HepG2 (cell line): ENCODE data around the gene SMIM1. TPM values are rescaled to one million over a fixed set of nuclear protein-coding genes. Genes with fewer than 3 reads are reported as not detected.

ENCODE experiments used
- ATAC-seq: fragments of 200-7000 bp; cut with Tn5 transposase; 3 replicates; pipeline ENCODE4 v1.9.1; 2020; ENCODE audit warnings: mild to moderate bottlenecking, moderate library complexity
- BruUV-seq: library from RNA; stranded (reverse); fragments of 400-500 nt; replicated peaks from 2 replicates; lab custom pipeline; 2021; lab: Mats Ljungman, UMichigan
- CTCF ChIA-PET: fragments of 300-600 bp; formaldehyde crosslinking; extraction: SDS; loops from one replicate; lab custom pipeline; 2021; ENCODE audit warnings: low total read pairs, inconsistent platforms, low intra/inter-chr PET ratio; lab: Yijun Ruan, JAX
- POLR2A ChIA-PET: fragments of 350-600 bp; sonication (Branson Sonifier 250); formaldehyde crosslinking; loops from one replicate; lab custom pipeline; 2020; ENCODE audit warnings: antibody characterized with exemption, inconsistent platforms; lab: Yijun Ruan, JAX
- DNase-seq: peaks from one replicate; pipeline ENCODE4 v3.0.0-alpha.2; 2015; ENCODE audit warnings: low spot score
- FAIRE-seq: peaks from 3 replicates; lab custom pipeline; 2011; peaks lifted over from hg19 to GRCh38; lab: Jason Lieb, UNC
- H2AFZ ChIP-seq: one replicate; pipeline ENCODE4 v1.6.1; 2011; ENCODE audit warnings: low read length, inconsistent platforms
- H3K27ac ChIP-seq: fragments of 300-600 bp; 3 replicates; pipeline ENCODE4 v1.8.0; 2011; ENCODE audit warnings: mixed run types, mild to moderate bottlenecking, mixed read lengths, low read length, inconsistent platforms; ENCODE audit not compliant: insufficient read depth; ENCODE audit errors: extremely low read length
- H3K27me3 ChIP-seq, 2 experiments: fragments of 200-600 bp in 1 of 2; 2 replicates in 1 of 2; 3 replicates in 1 of 2; pipeline versions ENCODE4 v1.6.0 to v1.8.0; 2011; ENCODE audit warnings: low read length in 2 of 2, mild to moderate bottlenecking in 2 of 2, moderate library complexity in 2 of 2, inconsistent platforms in 1 of 2; ENCODE audit not compliant: insufficient read depth in 2 of 2, control insufficient read depth in 1 of 2
- H3K36me3 ChIP-seq, 2 experiments: fragments of 200-600 bp in 1 of 2; replicated peaks in 1 of 2; 2 replicates in 1 of 2; 3 replicates in 1 of 2; pipeline versions ENCODE4 v1.5.1 to v1.8.0; 2011; ENCODE audit warnings: low read length in 2 of 2, inconsistent platforms in 1 of 2; ENCODE audit not compliant: insufficient read depth in 2 of 2, control insufficient read depth in 1 of 2
- H3K4me1 ChIP-seq: 2 replicates; pipeline ENCODE4 v1.5.1; 2012; ENCODE audit warnings: low read length, inconsistent platforms; ENCODE audit not compliant: insufficient read depth
- H3K4me2 ChIP-seq: 2 replicates; pipeline ENCODE4 v1.6.0; 2011; ENCODE audit warnings: low read depth, low read length, inconsistent platforms
- H3K4me3 ChIP-seq, 3 experiments: fragments of 200-600 bp in 1 of 3; sonication (generic), shearing (Covaris generic) in 1 of 3; replicated peaks in 1 of 3; 2 replicates each; pipeline ENCODE4 v1.5.1; 2011 to 2016; ENCODE audit warnings: low read length in 3 of 3, inconsistent platforms in 2 of 3, low read depth in 2 of 3, mild to moderate bottlenecking in 2 of 3, control low read depth in 1 of 3, mixed read lengths in 1 of 3; ENCODE audit not compliant: insufficient read depth in 1 of 3
- H3K79me2 ChIP-seq: one replicate; pipeline ENCODE4 v1.6.1; 2011; ENCODE audit warnings: low read length, inconsistent platforms; ENCODE audit not compliant: insufficient read depth
- H3K9ac ChIP-seq: 2 replicates; pipeline ENCODE4 v1.6.0; 2011; ENCODE audit warnings: mild to moderate bottlenecking, low read depth, low read length, inconsistent platforms; ENCODE audit not compliant: insufficient read depth
- H3K9me3 ChIP-seq: 2 replicates; pipeline ENCODE4 v1.5.1; 2012; ENCODE audit warnings: mild to moderate bottlenecking, low read length
- H4K20me1 ChIP-seq: 2 replicates; pipeline ENCODE4 v1.6.0; 2011; ENCODE audit warnings: inconsistent platforms, mild to moderate bottlenecking, low read length, moderate library complexity; ENCODE audit not compliant: insufficient read depth
- CAMTA2 ChIP-seq: sonication (generic); formaldehyde crosslinking; IDR thresholded peaks from 2 replicates; pipeline ENCODE4 v1.4.0; 2020; ENCODE audit warnings: mild to moderate bottlenecking, missing genetic modification reagents, borderline replicate concordance
- HMG20A ChIP-seq: IDR thresholded peaks from 2 replicates; pipeline ENCODE4 v1.6.1; 2016; ENCODE audit warnings: borderline replicate concordance
- MTA1 ChIP-seq: sonication (generic); formaldehyde crosslinking; IDR thresholded peaks from 2 replicates; pipeline ENCODE4 v1.4.0; 2020; ENCODE audit warnings: missing genetic modification reagents, mild to moderate bottlenecking, borderline replicate concordance
- NCOA1 ChIP-seq: sonication (generic); formaldehyde crosslinking; IDR thresholded peaks from 2 replicates; pipeline ENCODE4 v1.9.0; 2021; ENCODE audit warnings: missing genetic modification reagents
- NFE2L1 ChIP-seq: sonication (generic); formaldehyde crosslinking; IDR thresholded peaks from 2 replicates; pipeline ENCODE4 v1.4.0; 2020; ENCODE audit warnings: missing genetic modification reagents, mild to moderate bottlenecking, borderline replicate concordance
- POLR2A ChIP-seq, 2 experiments: IDR thresholded peaks; 2 replicates each; pipeline ENCODE4 v1.6.1; 2011; ENCODE audit warnings: low read depth in 2 of 2, low read length in 2 of 2, mild to moderate bottlenecking in 1 of 2, moderate library complexity in 1 of 2; ENCODE audit not compliant: insufficient read depth in 1 of 2
- RBFOX2 ChIP-seq: fragments of 200-400 bp; formaldehyde crosslinking; IDR thresholded peaks from 2 replicates; pipeline ENCODE4 v1.6.1; 2017; ENCODE audit warnings: low read depth, mild to moderate bottlenecking, low read length
- ZC3H13 ChIP-seq: sonication (generic); formaldehyde crosslinking; IDR thresholded peaks from 2 replicates; pipeline ENCODE4 v1.8.1; 2023; ENCODE audit warnings: mild to moderate bottlenecking, missing genetic modification reagents, moderate library complexity
- ZNF296 ChIP-seq: sonication (generic); formaldehyde crosslinking; conservative IDR thresholded peaks from 2 replicates; pipeline ENCODE4 v1.5.0; 2020; ENCODE audit warnings: mild to moderate bottlenecking, missing genetic modification reagents
- ZNF607 ChIP-seq: sonication (generic); formaldehyde crosslinking; IDR thresholded peaks from 2 replicates; pipeline ENCODE4 v1.5.1; 2020; ENCODE audit warnings: missing genetic modification reagents, mild to moderate bottlenecking, borderline replicate concordance
- ZNF83 ChIP-seq: sonication (generic); formaldehyde crosslinking; IDR thresholded peaks from 2 replicates; pipeline ENCODE4 v1.4.0; 2020; ENCODE audit warnings: missing genetic modification reagents, mild to moderate bottlenecking, borderline replicate concordance
- WGBS: methylation state at CpG from one replicate; pipeline ENCODE4 v1.1.6; 2017; ENCODE audit warnings: low lambda C conversion rate; 5-methylcytosine and 5-hydroxymethylcytosine counted together
- in situ Hi-C: cut with HindIII; loops from 2 replicates; pipeline ENCODE4 v1.10.0; 2017; ENCODE audit warnings: low pct_unique_long_range_greater_than_20kb; ENCODE audit not compliant: extremely low pct_ligation_motif_present
- intact Hi-C: fragments of 100-400 bp; cut with micrococcal nuclease; formaldehyde crosslinking; loops from one replicate; pipeline ENCODE4 v1.10.0; 2022; ENCODE audit not compliant: unreplicated experiment
- polyA plus RNA-seq, 8 experiments: library from polyadenylated mRNA; depleted of rRNA in 3 of 8; stranded (reverse) in 7 of 8; unstranded in 1 of 8; fragments of >200 nt; fragmentation: Illumina TruSeq in 4 of 8; extraction: Trizol in 4 of 8; gene quantifications; 2 replicates each; pipeline versions ENCODE4 v1.2.1 to v1.2.3, GENCODE V29; 2011 to 2016; ENCODE audit warnings: low read depth in 4 of 8, missing spikeins in 1 of 8, mixed read lengths in 1 of 8; ENCODE audit not compliant: insufficient read depth in 1 of 8
- total RNA-seq, 5 experiments: library from RNA; depleted of rRNA; stranded (reverse); fragments of >200 nt; fragmentation: Illumina TruSeq; extraction: Trizol; gene quantifications; 2 replicates each; pipeline ENCODE4 v1.2.3, GENCODE V29; 2016; ENCODE audit warnings: low read depth in 1 of 5
- TF ChIP-seq, protein P1 (sequence below), 2 experiments: sonication (generic) in 1 of 2; formaldehyde crosslinking in 1 of 2; IDR thresholded peaks; 2 replicates each; pipeline versions ENCODE4 v1.4.0 to v1.6.1; 2016 to 2020; ENCODE audit warnings: borderline replicate concordance in 1 of 2, low read depth in 1 of 2, mild to moderate bottlenecking in 1 of 2, missing genetic modification reagents in 1 of 2
- TF ChIP-seq, protein P2 (sequence below): sonication (generic); formaldehyde crosslinking; IDR thresholded peaks from 2 replicates; pipeline ENCODE4 v1.8.1; 2023; ENCODE audit warnings: mild to moderate bottlenecking, missing genetic modification reagents, borderline replicate concordance
- TF ChIP-seq, protein P3 (sequence below): sonication (generic); formaldehyde crosslinking; IDR thresholded peaks from 2 replicates; pipeline ENCODE4 v1.4.0; 2020; ENCODE audit warnings: missing genetic modification reagents

The SMIM1 gene
- total and polyA plus RNA-seq, 2 of the 13 experiments (the other 11 are each of a cell fraction or from before 2014, with no cell fraction given): 12.4 to 56.3 TPM

GRCh38 chr1:3780901-3781300 lies 8.4 kb downstream of the SMIM1 start (continued):
- TF ChIP-seq, protein P1, sequence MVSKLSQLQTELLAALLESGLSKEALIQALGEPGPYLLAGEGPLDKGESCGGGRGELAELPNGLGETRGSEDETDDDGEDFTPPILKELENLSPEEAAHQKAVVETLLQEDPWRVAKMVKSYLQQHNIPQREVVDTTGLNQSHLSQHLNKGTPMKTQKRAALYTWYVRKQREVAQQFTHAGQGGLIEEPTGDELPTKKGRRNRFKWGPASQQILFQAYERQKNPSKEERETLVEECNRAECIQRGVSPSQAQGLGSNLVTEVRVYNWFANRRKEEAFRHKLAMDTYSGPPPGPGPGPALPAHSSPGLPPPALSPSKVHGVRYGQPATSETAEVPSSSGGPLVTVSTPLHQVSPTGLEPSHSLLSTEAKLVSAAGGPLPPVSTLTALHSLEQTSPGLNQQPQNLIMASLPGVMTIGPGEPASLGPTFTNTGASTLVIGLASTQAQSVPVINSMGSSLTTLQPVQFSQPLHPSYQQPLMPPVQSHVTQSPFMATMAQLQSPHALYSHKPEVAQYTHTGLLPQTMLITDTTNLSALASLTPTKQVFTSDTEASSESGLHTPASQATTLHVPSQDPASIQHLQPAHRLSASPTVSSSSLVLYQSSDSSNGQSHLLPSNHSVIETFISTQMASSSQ (IDR thresholded peaks at IDR 0.05; ENCODE audit: low read depth): no peak
- TF ChIP-seq, protein P1 (CRISPR knock-in tag; IDR thresholded peaks at IDR 0.05; ENCODE audit: borderline replicate concordance): no peak
- TF ChIP-seq ZNF83 (CRISPR knock-in tag) (no peak), ZC3H13 (CRISPR knock-in tag) (0 out of 2 replicates have a peak, but pooled peaks have one; percentile 0), MTA1 (no peak), HMG20A (CRISPR knock-in tag) (no peak)
- TF ChIP-seq, protein P2, sequence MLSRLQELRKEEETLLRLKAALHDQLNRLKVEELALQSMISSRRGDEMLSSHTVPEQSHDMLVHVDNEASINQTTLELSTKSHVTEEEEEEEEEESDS: no peak

GRCh38 chr1:3783651-3784474 lies 11.3 kb downstream of the SMIM1 start:
- Histone ChIP-seq H4K20me1 (no peaks in the 10 kb centered on the region), H3K4me3 (no peak overlapping the region), H2AFZ (no peak overlapping the region), H3K27ac (no peak overlapping the region), H3K9me3 (no peaks in the 10 kb centered on the region), H3K27me3 (no peaks in the 10 kb centered on the region), H3K36me3 (peaks cover 21 to 61% of the 10 kb centered on the region in 2 experiments), H3K9ac (no peak overlapping the region), H3K4me1 (peaks cover 25% of the 10 kb centered on the region), H3K4me2 (no peak overlapping the region), H3K79me2 (peaks cover 6% of the 10 kb centered on the region)
- ChIA-PET CTCF (no interaction called here), POLR2A (interaction anchor here (1.1 to 2.4 kb wide), 3 partner anchors 10 to 12 kb away, joined by 3 to 10 read pairs (median 7); partner anchors contain the start of gene LRRC47)
- 97% methylated on average over 18 of the region's 30 CpGs for WGBS
- BruUV-seq: TSS peak; percentile 32
- in situ Hi-C loops (no loop called here), intact Hi-C loops (no loop called here)
- no peak for ATAC-seq
- DNase-seq: no peak
- no peak for FAIRE-seq
- TF ChIP-seq RBFOX2 (0 out of 2 replicates have a peak, but pooled peaks have one; percentile 31), NFE2L1 (no peak), NCOA1 (CRISPR knock-in tag) (no peak), CAMTA2 (CRISPR knock-in tag) (no peak), ZNF296 (CRISPR knock-in tag) (no peak), POLR2A (IDR thresholded peaks at IDR 0.05; ENCODE audit: insufficient read depth in 1 of 2, low read depth in 2 of 2, low read length in 2 of 2) (peak in 1 of 2 experiments; percentile 23; a peak in 1 of 4 replicates), ZNF607 (CRISPR knock-in tag) (no peak)
- TF ChIP-seq, protein P3, sequence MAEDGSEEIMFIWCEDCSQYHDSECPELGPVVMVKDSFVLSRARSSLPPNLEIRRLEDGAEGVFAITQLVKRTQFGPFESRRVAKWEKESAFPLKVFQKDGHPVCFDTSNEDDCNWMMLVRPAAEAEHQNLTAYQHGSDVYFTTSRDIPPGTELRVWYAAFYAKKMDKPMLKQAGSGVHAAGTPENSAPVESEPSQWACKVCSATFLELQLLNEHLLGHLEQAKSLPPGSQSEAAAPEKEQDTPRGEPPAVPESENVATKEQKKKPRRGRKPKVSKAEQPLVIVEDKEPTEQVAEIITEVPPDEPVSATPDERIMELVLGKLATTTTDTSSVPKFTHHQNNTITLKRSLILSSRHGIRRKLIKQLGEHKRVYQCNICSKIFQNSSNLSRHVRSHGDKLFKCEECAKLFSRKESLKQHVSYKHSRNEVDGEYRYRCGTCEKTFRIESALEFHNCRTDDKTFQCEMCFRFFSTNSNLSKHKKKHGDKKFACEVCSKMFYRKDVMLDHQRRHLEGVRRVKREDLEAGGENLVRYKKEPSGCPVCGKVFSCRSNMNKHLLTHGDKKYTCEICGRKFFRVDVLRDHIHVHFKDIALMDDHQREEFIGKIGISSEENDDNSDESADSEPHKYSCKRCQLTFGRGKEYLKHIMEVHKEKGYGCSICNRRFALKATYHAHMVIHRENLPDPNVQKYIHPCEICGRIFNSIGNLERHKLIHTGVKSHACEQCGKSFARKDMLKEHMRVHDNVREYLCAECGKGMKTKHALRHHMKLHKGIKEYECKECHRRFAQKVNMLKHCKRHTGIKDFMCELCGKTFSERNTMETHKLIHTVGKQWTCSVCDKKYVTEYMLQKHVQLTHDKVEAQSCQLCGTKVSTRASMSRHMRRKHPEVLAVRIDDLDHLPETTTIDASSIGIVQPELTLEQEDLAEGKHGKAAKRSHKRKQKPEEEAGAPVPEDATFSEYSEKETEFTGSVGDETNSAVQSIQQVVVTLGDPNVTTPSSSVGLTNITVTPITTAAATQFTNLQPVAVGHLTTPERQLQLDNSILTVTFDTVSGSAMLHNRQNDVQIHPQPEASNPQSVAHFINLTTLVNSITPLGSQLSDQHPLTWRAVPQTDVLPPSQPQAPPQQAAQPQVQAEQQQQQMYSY (CRISPR knock-in tag): no peak
